Measurements from ENCODE around the gene TTF1.

The TTF1 gene

GRCh38 chr9:132401824-132402223 is 4.8 kb downstream of the TTF1 start:
- DNase-seq (ENCODE audit: low read depth), result no peak
- no peak for TF ChIP-seq CTCF (conservative IDR thresholded peaks at IDR 0.05; ENCODE audit: low read length)
- no peak overlapping the region for H3K4me3 ChIP-seq (ENCODE audit: low read length)

GRCh38 chr9:132395560-132395959 is 11.1 kb downstream of the TTF1 start:
- no peak for DNase-seq (ENCODE audit: low read depth)
- TF ChIP-seq CTCF (conservative IDR thresholded peaks at IDR 0.05; ENCODE audit: low read length), result no peak
- no peak overlapping the region for H3K4me3 ChIP-seq (ENCODE audit: low read length)

GRCh38 chr9:132391449-132391848 is 15.2 kb downstream of the TTF1 start:
- DNase-seq (ENCODE audit: low read depth), result no peak
- no peak overlapping the region for H3K4me3 ChIP-seq (ENCODE audit: low read length)
- no peak for TF ChIP-seq CTCF (conservative IDR thresholded peaks at IDR 0.05; ENCODE audit: low read length)

- DNase-seq (ENCODE audit: low read depth), result no peak
- no peak for TF ChIP-seq CTCF (conservative IDR thresholded peaks at IDR 0.05; ENCODE audit: low read length)
Measured at GRCh38 chr9:132390966-132391365, 15.7 kb downstream of the TTF1 start.

GRCh38 chr9:132387133-132387532 is 19.5 kb downstream of the TTF1 start:
- DNase-seq (ENCODE audit: low read depth), result no peak
- no peak for TF ChIP-seq CTCF (conservative IDR thresholded peaks at IDR 0.05; ENCODE audit: low read length)
- no peak overlapping the region for H3K4me3 ChIP-seq (ENCODE audit: low read length)

More at GRCh38 chr9:132390966-132391365, 15.7 kb downstream of the TTF1 start:
- H3K4me3 ChIP-seq (ENCODE audit: low read length), result no peak overlapping the region

- no peak overlapping the region for H3K4me3 ChIP-seq (ENCODE audit: low read length)
- no peak for TF ChIP-seq CTCF (conservative IDR thresholded peaks at IDR 0.05; ENCODE audit: low read length)
- no peak for DNase-seq (ENCODE audit: low read depth)
Measured at GRCh38 chr9:132384376-132384775, 22.3 kb downstream of the TTF1 start.

GRCh38 chr9:132383462-132383883 is 23.2 kb downstream of the TTF1 start:
- no peak for DNase-seq (ENCODE audit: low read depth)
- TF ChIP-seq CTCF (conservative IDR thresholded peaks at IDR 0.05; ENCODE audit: low read length), result no peak
- no peak overlapping the region for H3K4me3 ChIP-seq (ENCODE audit: low read length)
